GM08714 (cell line): ENCODE measurements around the gene UTF1.

Experiments
- H3K4me3 ChIP-seq: fragments of 200-500 bp; sonication (Bioruptor generic); 2 replicates; pipeline ENCODE4 v1.5.1; 2014; ENCODE audit warnings: mild to moderate bottlenecking, low read length, inconsistent platforms
- ZNF274 ChIP-seq: IDR thresholded peaks from 2 replicates; pipeline ENCODE4 v1.6.1; 2012; ENCODE audit warnings: mild to moderate bottlenecking, low read depth, low read length

Gene UTF1, protein sequence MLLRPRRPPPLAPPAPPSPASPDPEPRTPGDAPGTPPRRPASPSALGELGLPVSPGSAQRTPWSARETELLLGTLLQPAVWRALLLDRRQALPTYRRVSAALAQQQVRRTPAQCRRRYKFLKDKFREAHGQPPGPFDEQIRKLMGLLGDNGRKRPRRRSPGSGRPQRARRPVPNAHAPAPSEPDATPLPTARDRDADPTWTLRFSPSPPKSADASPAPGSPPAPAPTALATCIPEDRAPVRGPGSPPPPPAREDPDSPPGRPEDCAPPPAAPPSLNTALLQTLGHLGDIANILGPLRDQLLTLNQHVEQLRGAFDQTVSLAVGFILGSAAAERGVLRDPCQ

GRCh38 chr10:133230044-133230361, at the start of gene UTF1:
Gene UTF1 (plus strand): TSS chr10:133230217. CDS start chr10:133230289, 72 bp downstream.
- no peak for TF ChIP-seq ZNF274
- no peak within 1 kb of the TSS for H3K4me3 ChIP-seq

DNA sequence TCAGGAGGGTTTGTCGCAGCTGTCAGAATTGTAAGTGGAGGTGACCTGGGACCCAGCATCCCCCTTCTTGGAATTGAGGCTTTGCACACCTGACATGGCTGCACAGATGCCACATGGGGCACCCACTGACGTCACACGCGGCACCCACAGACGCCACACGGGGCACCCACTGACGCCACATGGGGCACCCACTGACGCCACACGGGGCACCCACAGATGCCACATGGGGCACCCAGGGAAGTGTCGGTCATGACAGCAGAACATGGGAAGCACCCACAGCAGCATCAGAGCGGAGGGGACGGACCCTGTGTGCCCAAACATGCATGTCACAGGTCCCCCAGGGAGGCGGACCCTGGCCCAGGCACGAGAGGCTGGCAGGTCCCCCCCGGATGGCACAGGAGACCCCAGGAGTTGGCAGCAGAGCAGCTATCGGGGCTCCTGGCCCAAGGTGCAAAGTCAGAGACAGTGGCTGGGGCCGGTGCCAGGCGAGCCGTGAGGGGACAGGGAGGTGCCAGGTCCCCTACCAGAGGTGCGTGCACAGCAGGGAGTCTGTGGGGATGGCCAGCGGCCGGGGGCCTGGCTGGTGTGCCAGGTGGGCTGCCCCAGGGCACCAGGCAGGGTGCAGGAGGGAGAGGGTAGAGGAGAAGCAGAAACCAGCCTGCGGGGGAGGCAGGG, 48.9 kb upstream of the UTF1 start:
- TF ChIP-seq ZNF274: no peak
- H3K4me3 ChIP-seq: no peak overlapping the region

GRCh38 chr10:133182190-133182589, 47.8 kb upstream of the UTF1 start:
- TF ChIP-seq ZNF274: no peak
- H3K4me3 ChIP-seq: no peak overlapping the region

DNA sequence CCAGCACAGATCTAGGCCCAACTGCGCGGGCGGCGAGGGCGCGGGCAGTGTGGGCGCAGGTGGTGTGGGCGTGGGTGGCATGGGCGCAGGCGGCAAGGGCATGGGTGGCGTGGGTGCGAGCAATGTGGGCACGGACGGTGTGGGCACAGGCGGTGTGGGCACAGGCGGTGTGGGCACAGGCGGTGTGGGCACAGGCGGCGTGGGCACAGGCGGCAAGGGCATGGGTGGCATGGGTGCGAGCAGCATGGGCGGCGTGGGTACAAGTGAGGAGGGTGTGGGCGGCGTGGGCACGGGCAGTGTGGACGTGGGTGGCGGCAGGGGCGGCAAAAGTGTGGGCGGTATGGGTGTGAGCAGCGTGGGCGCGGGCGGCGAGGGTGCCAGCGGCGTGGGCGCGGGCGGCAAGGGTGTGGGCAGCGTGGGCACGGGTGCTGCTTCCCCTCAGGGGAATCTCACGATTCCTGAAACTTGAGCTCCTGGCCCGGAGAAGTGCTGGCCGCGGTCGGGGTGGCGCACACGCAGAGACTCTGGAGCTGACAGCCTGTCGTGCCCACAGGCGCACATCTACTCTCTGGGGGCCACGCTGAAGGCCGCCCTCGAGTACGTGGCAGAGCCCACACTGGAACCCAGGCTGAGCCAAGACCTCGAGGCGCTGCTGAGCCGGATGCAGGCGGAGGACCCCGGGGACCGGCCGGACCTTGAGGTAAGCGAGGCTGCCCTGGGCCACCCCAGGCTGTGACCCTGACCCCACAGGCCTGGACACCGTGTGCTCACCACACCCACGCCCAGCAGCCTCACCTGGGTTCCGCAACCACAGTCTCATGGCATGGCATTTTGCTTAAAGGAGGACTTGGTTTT, 47.0 kb upstream of the UTF1 start:
- H3K4me3 ChIP-seq: no peak overlapping the region
- no peak for TF ChIP-seq ZNF274

- H3K4me3 ChIP-seq: no peak overlapping the region
- TF ChIP-seq ZNF274: no peak
Observed at GRCh38 chr10:133183646-133184378, 46.2 kb upstream of the UTF1 start.

GRCh38 chr10:133184591-133185244, 45.3 kb upstream of the UTF1 start:
- no peak for TF ChIP-seq ZNF274

GRCh38 chr10:133185421-133185820, 44.6 kb upstream of the UTF1 start:
- no peak overlapping the region for H3K4me3 ChIP-seq
- TF ChIP-seq ZNF274: no peak

More at GRCh38 chr10:133184591-133185244, 45.3 kb upstream of the UTF1 start:
- no peak overlapping the region for H3K4me3 ChIP-seq

GRCh38 chr10:133185916-133186315, 44.1 kb upstream of the UTF1 start:
- H3K4me3 ChIP-seq: no peak overlapping the region
- no peak for TF ChIP-seq ZNF274

DNA sequence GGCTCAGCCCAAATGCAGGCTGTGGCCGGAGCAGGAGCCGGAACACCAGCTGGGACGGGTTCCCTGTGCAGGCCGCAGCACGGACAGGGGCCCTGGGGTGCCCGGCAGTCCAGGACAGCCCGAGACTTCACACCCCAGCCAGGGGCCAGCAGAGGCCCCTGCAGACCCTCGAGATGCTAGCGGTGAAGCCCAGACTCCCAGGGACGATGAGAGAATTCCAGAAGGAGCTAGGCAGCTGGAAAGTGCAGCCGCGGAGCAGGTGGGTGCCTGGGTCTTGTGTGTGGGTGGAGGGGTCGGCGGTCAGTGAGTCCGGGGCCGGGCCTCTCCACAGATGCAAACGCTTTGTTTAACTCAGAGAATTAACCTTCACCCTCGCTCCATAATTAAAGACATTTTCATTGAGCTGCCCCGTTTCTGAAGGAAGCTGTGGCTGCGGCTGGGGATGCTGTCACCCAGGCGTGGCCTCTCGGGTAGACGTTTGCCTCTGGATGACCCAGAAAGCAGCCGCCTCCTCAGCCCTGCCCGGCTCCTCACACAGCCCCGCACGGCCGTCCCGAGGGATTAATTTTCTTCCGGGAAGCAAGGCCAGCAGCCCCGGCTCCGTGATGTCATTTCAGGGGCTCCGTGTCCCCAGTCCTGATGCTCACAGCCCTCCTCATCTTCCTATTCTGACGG, 43.5 kb upstream of the UTF1 start:
- H3K4me3 ChIP-seq: no peak overlapping the region
- no peak for TF ChIP-seq ZNF274

GRCh38 chr10:133187091-133187905, 42.7 kb upstream of the UTF1 start:
- H3K4me3 ChIP-seq: no peak overlapping the region
- no peak for TF ChIP-seq ZNF274

DNA sequence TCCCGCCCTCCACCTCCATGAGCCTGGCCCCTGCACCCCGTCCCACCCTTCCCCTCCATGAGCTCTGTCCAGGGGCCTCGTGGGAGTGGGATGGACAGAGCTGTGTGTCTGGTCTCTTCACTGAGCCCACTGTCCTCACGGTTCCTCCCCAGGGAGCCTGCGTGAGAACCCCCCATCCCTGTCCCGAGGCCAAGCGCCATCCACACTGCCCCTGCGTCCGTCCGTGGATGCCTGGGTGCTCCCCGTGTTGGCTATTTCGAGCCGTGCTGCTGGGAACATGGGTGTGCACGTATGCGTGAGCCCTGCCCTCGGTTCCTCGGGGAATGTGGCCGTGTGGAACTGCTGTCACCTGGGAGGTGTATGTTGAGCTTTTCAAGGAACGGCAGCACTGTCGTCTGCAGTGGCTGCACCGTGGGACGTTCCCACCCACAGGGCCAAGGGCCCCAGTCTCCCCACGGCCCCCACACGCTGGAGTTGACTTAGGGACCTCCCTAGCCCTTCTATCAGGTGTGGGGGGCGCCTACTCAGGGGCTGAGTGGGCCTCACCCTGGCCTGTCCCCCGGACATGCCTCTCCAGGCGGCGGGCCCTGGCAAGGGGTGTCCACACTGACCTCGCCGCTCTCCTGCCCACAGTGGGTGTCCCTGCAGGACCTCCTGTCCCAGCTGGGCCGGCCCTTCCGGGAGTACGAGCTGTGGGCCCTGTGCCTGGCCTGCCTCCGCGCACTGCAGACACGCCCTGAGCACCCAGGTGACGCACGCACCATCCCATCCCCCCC, 41.9 kb upstream of the UTF1 start:
- no peak overlapping the region for H3K4me3 ChIP-seq
- no peak for TF ChIP-seq ZNF274

- no peak overlapping the region for H3K4me3 ChIP-seq
- TF ChIP-seq ZNF274: no peak
Observed at GRCh38 chr10:133189256-133189655, 40.8 kb upstream of the UTF1 start.
